GM21825 (cell line): ENCODE data around the gene KLF16.

ENCODE experiments used
- ATAC-seq: cut with Tn5 transposase; IDR thresholded peaks from one replicate; pipeline ENCODE4 v1.9.1; 2021; ENCODE audit warnings: mild to moderate bottlenecking, moderate library complexity; ENCODE audit not compliant: unreplicated experiment

The KLF16 gene

GRCh38 chr19:1811942-1812425 is 51.4 kb downstream of the KLF16 start, which contains the start of gene ATP8B3:
TSS of gene ATP8B3 (minus strand) at chr19:1812276. CDS start at chr19:1811736, 540 bp downstream.
- ATAC-seq: peak; percentile 2

- no peak for ATAC-seq
These were observed 51.9 kb downstream of the KLF16 start for GRCh38 chr19:1811472-1811894.

- ATAC-seq: no peak
These were observed 52.8 kb downstream of the KLF16 start for GRCh38 chr19:1810439-1811160.

- no peak for ATAC-seq
These were observed 53.7 kb downstream of the KLF16 start for GRCh38 chr19:1809678-1810077.

- ATAC-seq: no peak
These were observed 55.0 kb downstream of the KLF16 start for GRCh38 chr19:1808395-1808731.

- ATAC-seq: no peak
These were observed 55.5 kb downstream of the KLF16 start for GRCh38 chr19:1807695-1808394.

GRCh38 chr19:1807030-1807694 is 56.2 kb downstream of the KLF16 start:
- no peak for ATAC-seq

- ATAC-seq: no peak
These were observed 57.0 kb downstream of the KLF16 start for GRCh38 chr19:1806184-1807029.

- ATAC-seq: no peak
These were observed 57.8 kb downstream of the KLF16 start for GRCh38 chr19:1805401-1806183.

GRCh38 chr19:1804858-1805257 is 58.5 kb downstream of the KLF16 start:
- ATAC-seq: no peak
